A549 (cell line): ENCODE data around the gene SALL4.

Experiments used
- CHD2 ChIP-seq: fragments of 150-350 bp; IDR thresholded peaks from 2 replicates; pipeline ENCODE4 v1.6.1; 2014; ENCODE audit warnings: low read length; ENCODE audit not compliant: partially characterized antibody
- CTCF ChIP-seq: fragments of >200 bp; sonication (Bioruptor Twin); formaldehyde crosslinking; IDR thresholded peaks from 3 replicates; pipeline ENCODE4 v1.5.1; 2016
- MAX ChIP-seq: IDR thresholded peaks from 2 replicates; pipeline ENCODE4 v1.6.1; 2012
- POLR2A ChIP-seq: IDR thresholded peaks from 2 replicates; pipeline ENCODE4 v1.6.1; 2012; ENCODE audit warnings: mild to moderate bottlenecking, low read length
- REST ChIP-seq: fragments of 200-600 bp; sonication (generic); IDR thresholded peaks from 2 replicates; pipeline ENCODE4 v1.6.1; 2016; ENCODE audit warnings: antibody characterized with exemption, mild to moderate bottlenecking, moderate library complexity

GRCh38 chr20:51739722-51740249 lies 62.5 kb downstream of the SALL4 start:
- TF ChIP-seq POLR2A (no peak), REST (no peak), CTCF (no peak), CHD2 (no peak), MAX (no peak)
